ENCODE measurements around the gene EIF6.
"Not testable (repeated sequence)": the region's sequence is repeated elsewhere in the genome, so short reads cannot be mapped to it uniquely, and the experiment has no call there.

Gene EIF6

GRCh38 chr20:35254448-35254999 is 30.0 kb downstream of the EIF6 start:
- DNase-seq (ENCODE audit: low spot score) = no peak

GRCh38 chr20:35253010-35253409 is 31.6 kb downstream of the EIF6 start:
- DNase-seq (ENCODE audit: low spot score) = no peak

DNA sequence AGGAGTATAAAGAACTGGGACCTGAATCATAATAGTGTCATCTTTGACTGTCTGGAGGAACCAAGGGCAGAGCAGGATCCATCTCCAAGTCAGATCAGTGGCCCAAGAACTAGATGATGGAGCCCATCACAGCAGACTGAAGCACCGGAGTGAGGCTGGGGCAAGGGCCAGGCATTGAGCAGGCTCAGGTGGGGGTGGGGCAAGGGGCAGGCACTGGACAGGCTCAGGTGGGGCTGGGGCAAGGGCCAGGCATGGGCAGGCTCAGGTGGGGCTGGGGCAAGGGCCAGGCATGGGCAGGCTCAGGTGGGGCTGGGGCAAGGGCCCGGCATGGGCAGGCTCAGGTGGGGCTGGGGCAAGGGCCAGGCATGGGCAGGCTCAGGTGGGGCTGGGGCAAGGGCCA is 32.0 kb downstream of the EIF6 start:
- not testable (repeated sequence) for DNase-seq (ENCODE audit: low spot score)

GRCh38 chr20:35252037-35252461 is 32.5 kb downstream of the EIF6 start:
- DNase-seq (ENCODE audit: low spot score) = no peak

DNA sequence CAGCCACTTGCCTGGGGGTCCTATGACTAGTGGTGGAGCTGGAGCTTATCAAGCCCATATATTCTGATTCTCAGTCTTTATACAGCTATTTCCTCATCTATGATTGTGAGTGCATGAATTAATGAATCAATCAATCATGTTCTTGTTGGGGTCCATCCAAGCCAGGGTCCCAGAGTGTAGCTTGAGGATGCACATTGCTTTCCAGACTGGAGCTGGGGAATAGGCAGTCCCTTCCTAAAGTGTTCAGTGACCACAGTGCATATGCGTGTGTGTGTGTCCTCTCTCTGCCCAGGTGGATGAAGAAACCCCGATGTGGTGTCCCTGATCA is 33.0 kb downstream of the EIF6 start:
- DNase-seq (ENCODE audit: low spot score) = no peak

DNA sequence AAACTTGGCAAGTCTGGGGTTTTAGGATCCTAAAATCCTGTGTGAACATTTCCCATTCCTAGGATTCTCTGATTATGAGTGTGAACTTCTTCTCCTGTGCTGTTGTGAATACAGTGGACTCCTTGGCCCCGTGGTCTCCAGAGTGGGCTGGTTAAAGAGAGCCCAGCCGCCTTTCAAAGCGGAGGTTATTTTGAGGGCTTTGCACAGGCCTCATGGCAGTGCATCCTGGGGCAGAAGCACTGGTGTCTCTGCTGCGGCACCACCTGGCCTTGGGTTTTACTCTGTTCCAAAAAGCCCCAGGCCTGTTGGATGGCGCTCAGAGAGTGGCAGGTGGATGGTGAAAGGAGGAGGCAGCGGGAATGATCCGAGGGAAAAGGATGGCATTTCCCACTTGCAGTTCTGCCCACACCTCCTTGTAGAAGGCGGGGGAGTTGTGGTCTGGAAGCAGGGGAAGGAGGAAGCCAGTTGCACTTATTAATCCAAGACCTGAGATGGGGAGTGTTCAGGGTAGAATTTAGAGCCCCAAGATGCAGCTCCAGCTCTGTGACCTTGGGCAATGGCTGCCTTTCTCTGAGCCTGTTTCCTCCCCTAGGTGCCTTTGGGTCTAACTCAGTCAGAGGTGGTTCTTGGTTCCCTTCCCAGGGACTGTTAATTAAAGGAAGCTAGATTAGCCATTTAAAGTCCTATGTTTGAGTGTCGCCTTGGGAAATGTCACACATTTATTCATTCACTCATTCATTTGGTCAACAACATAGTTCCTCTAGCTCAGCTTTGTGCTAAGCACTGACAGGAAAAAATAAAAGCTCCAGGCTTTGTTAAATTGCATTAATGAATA is 35.7 kb downstream of the EIF6 start:
- no peak for DNase-seq (ENCODE audit: low spot score)

GRCh38 chr20:35246723-35247122 is 37.8 kb downstream of the EIF6 start:
- DNase-seq (ENCODE audit: low spot score) = no peak

GRCh38 chr20:35243986-35244385 is 40.6 kb downstream of the EIF6 start:
- no peak for DNase-seq (ENCODE audit: low spot score)

GRCh38 chr20:35243317-35243716 is 41.3 kb downstream of the EIF6 start:
- DNase-seq (ENCODE audit: low spot score) = no peak

- no peak for DNase-seq (ENCODE audit: low spot score)
Observed at GRCh38 chr20:35240811-35241293, 43.7 kb downstream of the EIF6 start.

DNA sequence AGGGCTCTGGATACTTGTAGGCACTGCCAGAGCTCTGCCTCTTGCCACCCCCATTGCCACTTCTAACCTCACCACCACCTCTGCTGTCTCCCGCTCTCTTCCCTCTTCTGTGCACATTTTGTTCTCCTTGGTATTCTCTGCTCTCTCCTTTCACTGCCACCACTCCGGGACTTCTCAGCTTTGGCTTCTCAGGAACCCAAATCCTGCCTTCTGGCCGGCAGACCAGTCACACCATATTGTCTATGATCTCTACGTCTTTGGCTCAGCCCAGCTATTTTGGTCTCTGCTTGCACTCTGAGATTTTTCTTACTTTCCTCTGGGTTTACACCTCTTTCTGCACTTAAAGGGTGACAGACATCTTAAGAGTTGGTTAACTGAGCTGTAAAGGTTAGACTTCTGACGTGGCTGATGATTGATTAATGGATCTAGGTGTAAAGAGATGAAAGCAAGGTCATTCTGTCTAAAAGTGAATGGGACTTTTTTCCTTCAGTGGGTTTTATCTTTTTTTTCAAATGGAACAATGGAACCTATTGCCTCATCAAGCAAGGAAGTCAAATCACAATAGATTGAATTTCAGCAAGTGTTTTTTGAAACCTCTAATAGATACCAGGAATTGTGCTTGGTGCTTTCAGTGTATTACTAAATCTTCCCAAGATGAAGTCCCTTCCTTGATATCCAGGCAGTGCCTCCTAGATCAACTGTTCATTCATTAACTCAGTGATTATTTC is 44.3 kb downstream of the EIF6 start:
- DNase-seq (ENCODE audit: low spot score) = no peak

- no peak for DNase-seq (ENCODE audit: low spot score)
Observed at GRCh38 chr20:35238735-35239134, 45.8 kb downstream of the EIF6 start.

DNA sequence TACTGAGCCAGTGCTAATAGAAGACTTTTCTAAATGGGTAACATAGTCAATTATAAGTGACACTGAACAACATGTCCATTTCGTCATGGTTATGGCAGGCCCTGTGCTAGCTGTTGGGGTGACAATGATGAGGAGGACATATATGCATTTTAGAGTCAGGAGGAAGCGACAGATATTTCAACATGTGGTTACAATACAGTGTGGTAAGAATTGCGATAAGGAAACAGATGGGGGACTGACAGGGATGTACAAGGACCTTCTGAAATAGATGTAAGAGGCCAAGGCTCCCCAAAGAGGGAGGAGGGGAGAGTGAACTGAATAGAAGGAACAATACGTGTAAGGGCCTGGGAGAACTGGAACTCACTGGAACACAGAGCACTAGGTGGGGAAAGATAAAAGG is 46.4 kb downstream of the EIF6 start:
- DNase-seq (ENCODE audit: low spot score) = no peak

- no peak for DNase-seq (ENCODE audit: low spot score)
Observed at GRCh38 chr20:35237486-35237885, 47.1 kb downstream of the EIF6 start.

DNA sequence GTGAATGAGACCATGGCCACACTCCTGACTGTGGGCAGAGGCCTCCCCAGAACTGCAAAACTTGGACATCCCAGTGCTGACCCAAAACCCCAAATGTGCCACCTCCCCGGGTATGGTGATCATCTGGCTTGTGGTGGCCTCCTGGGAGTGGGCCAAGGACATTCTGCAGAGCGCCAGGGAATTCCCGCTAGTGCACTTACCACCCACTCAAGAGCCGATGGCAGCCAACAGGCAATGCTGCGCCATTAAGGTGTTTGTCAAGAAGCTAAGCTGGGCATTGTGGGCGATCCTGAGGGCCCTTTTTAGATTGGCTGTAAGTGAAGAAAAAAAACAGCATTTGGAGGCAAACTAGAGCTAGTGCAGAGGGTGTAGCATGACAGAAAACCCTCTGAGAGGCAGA is 48.7 kb downstream of the EIF6 start:
- DNase-seq (ENCODE audit: low spot score) = no peak

DNA sequence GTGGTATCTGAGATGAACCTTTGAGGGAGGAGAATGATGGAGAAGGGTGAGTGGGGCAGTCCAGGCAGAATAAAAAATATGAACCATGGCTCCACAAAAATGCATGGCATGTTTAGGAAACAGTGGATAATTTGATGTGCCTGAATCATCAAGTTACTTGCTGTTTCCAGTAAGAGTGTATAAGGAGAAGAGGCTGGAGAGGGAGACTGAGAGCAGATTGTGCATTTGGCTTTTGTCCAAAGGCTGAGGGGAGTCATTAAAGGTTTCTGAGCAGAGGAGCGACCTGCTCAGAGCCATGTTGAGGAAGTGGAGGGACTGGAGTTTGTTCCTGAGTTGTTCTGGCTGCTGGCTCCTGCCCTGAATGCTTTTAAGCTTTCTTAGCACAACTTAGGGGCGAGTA is 52.0 kb downstream of the EIF6 start:
- no peak for DNase-seq (ENCODE audit: low spot score)

Data from LoVo (cell line).